Glutamatergic neuron (in vitro differentiated cells): ENCODE results near the gene UCK2. TPM values are rescaled to one million over a fixed set of nuclear protein-coding genes. Genes with fewer than 3 reads are reported as not detected.

ENCODE experiments used
- DNase-seq: peaks from one replicate; pipeline ENCODE4 v3.0.0; 2022
- H3K27ac Mint-ChIP-seq: one replicate; pipeline ENCODE4 v1.8.0; 2020; ENCODE audit warnings: mild to moderate bottlenecking, mixed read lengths, inconsistent platforms; ENCODE audit not compliant: unreplicated experiment
- H3K27me3 Mint-ChIP-seq: one replicate; pipeline ENCODE4 v1.8.0; 2020; ENCODE audit warnings: mild to moderate bottlenecking, moderate library complexity, mixed read lengths, inconsistent platforms; ENCODE audit not compliant: unreplicated experiment
- H3K36me3 Mint-ChIP-seq: one replicate; pipeline ENCODE4 v1.8.0; 2020; ENCODE audit warnings: mild to moderate bottlenecking, mixed read lengths, inconsistent platforms; ENCODE audit not compliant: unreplicated experiment
- H3K4me1 Mint-ChIP-seq: one replicate; pipeline ENCODE4 v1.8.0; 2020; ENCODE audit warnings: mild to moderate bottlenecking, low read depth, mixed read lengths, inconsistent platforms; ENCODE audit not compliant: unreplicated experiment
- H3K4me3 Mint-ChIP-seq: one replicate; pipeline ENCODE4 v1.8.0; 2020; ENCODE audit warnings: mild to moderate bottlenecking, mixed read lengths, inconsistent platforms; ENCODE audit not compliant: unreplicated experiment
- H3K9me3 Mint-ChIP-seq: one replicate; pipeline ENCODE4 v1.8.0; 2020; ENCODE audit warnings: mild to moderate bottlenecking, moderate library complexity, mixed read lengths, inconsistent platforms; ENCODE audit not compliant: unreplicated experiment
- CTCF ChIP-seq: fragments of 200-600 bp; sonication (generic); IDR thresholded peaks from one replicate; pipeline ENCODE4 v1.5.0; 2021; ENCODE audit not compliant: partially characterized antibody, unreplicated experiment
- total RNA-seq: library from RNA; stranded (reverse); fragmentation: NEBNext Ultra II Directional; extraction: Animal tissue kit (Norgen Biotek cat#: 25700); gene quantifications from one replicate; pipeline ENCODE4 v1.2.1, GENCODE V29; 2021; ENCODE audit not compliant: unreplicated experiment

UCK2 gene
- total RNA-seq, 1 donor from 2014 or later, result 29.9 TPM

GRCh38 chr1:165857046-165857801 lies 29.8 kb downstream of the UCK2 start:
- no peak for TF ChIP-seq CTCF
- H3K27ac Mint-ChIP-seq, result peak overlapping the region; percentile 79
- H3K27me3 Mint-ChIP-seq, result peaks cover 1% of the 10 kb centered on the region
- H3K4me1 Mint-ChIP-seq, result peaks cover 48% of the 10 kb centered on the region
- no peak for DNase-seq
- H3K9me3 Mint-ChIP-seq, result no peaks in the 10 kb centered on the region
- H3K36me3 Mint-ChIP-seq, result no peaks in the 10 kb centered on the region
- H3K4me3 Mint-ChIP-seq, result peak overlapping the region; percentile 22

GRCh38 chr1:165858364-165858823 lies 31.0 kb downstream of the UCK2 start:
- H3K9me3 Mint-ChIP-seq, result no peaks in the 10 kb centered on the region
- peaks cover 44% of the 10 kb centered on the region for H3K4me1 Mint-ChIP-seq
- DNase-seq, result no peak
- no peak overlapping the region for H3K27ac Mint-ChIP-seq
- H3K4me3 Mint-ChIP-seq, result no peak overlapping the region
- no peaks in the 10 kb centered on the region for H3K36me3 Mint-ChIP-seq
- no peak for TF ChIP-seq CTCF
- peaks cover 1% of the 10 kb centered on the region for H3K27me3 Mint-ChIP-seq

- DNase-seq, result no peak
- Mint-ChIP-seq H3K4me3 (no peak overlapping the region), H3K36me3 (no peaks in the 10 kb centered on the region), H3K27me3 (peaks cover 1% of the 10 kb centered on the region), H3K4me1 (peaks cover 36% of the 10 kb centered on the region), H3K27ac (no peak overlapping the region), H3K9me3 (no peaks in the 10 kb centered on the region)
- no peak for TF ChIP-seq CTCF
These were observed 31.8 kb downstream of the UCK2 start for GRCh38 chr1:165858967-165859845.

- Mint-ChIP-seq H3K27ac (no peak overlapping the region), H3K4me3 (no peak overlapping the region), H3K9me3 (no peaks in the 10 kb centered on the region), H3K4me1 (peaks cover 30% of the 10 kb centered on the region), H3K27me3 (no peaks in the 10 kb centered on the region), H3K36me3 (no peaks in the 10 kb centered on the region)
- TF ChIP-seq CTCF, result no peak
- DNase-seq, result no peak
These were observed 32.7 kb downstream of the UCK2 start for GRCh38 chr1:165860065-165860464.
